ENCODE results near the gene VAMP4.

DNA sequence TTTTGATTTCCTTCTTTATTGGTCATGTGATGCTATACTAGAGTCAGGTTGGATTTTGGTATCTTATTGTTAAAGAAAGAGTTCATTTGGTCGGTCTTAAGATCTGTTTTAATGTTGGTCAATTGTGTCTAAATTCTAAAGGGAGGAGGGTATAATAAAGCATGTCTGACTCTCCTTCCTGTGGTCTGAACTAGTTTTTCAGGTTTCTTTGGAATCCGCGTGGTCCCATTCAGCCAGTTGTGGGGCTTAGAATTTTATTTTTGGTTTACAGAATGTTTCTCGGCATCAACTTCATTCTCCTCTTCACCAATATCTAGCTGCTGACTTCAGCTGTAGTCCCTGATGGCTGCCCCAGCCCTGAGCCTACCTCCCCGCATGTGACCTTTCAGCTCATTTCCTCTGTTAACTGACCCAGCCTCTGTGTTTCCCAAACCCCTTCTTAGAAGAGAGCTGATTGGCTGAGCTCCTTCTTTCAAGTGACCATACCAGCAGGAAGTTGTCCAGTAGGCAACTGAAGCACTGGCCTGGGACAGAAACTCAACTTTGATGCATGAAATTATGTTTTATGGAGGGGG, 80.7 kb downstream of the VAMP4 start:
- TF ChIP-seq POLR2AphosphoS5 (IDR thresholded peaks at IDR 0.05; ENCODE audit: borderline replicate concordance, low read depth, low read length): no peak
- TF ChIP-seq FOXP2 (optimal IDR thresholded peaks at IDR 0.05; ENCODE audit: control extremely low read depth, extremely low read length, insufficient read depth): no peak

Measured in SK-N-MC (cell line).